ENCODE data around the gene FXYD1.

Gene FXYD1

DNA sequence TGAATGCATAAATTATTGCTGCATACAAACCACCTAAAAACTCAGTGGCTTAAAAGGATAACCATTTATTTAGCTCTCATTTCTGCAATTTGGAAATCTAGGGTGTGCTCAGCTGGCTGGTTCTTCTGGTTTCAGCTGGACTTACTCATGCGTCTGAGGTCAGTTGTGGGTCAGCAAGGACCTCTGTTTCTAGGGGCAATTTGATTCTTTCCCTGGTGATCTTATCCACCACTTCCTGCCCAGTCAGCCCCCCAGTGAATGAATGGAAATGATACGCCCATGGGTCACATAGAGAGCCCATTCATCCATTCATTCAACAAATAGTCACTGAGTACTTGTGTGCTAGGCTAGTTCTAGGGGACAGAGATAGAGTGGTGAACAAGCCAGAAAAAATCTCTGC is 25.8 kb downstream of the FXYD1 start:
- DNase-seq, result no peak

DNA sequence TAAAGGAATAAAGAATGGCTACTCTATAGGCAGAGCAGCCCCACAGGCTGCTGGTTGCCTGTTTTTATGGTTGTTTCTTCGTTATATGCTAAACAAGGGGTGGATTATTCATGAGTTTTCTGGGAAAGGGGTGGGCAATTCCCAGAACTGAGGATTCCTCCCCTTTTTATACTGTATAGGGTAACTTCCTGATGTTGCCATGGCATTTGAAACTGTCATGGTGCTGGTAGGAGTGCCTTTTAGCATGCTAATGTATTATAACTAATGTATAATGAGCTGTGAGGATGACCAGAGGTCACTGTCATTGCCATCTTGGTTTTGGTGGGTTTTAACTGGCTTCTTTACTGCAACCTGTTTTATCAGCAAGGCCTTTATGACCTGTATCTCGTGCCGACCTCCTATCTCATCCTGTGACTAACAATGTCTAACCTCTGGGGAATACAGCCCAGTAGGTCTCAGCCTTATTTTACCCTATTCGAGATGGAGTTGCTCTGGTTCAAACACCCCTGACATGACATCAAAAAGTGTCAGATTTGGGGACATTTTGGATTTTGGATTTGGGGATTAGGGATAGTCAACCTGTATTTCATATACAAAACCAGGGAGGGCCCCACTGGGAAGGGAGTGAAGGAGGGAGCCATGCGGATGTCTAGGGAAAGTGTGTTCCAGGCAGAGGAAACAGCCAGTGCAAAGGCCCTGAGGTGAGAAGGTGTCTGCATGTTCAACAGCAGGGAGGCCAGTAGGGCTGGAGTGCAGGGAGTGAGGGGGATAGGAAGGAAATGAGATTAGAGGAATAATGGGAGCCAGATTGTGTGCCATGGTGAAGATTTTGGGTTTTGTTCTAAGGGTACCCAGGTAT is 26.8 kb downstream of the FXYD1 start:
- no peak for DNase-seq

DNA sequence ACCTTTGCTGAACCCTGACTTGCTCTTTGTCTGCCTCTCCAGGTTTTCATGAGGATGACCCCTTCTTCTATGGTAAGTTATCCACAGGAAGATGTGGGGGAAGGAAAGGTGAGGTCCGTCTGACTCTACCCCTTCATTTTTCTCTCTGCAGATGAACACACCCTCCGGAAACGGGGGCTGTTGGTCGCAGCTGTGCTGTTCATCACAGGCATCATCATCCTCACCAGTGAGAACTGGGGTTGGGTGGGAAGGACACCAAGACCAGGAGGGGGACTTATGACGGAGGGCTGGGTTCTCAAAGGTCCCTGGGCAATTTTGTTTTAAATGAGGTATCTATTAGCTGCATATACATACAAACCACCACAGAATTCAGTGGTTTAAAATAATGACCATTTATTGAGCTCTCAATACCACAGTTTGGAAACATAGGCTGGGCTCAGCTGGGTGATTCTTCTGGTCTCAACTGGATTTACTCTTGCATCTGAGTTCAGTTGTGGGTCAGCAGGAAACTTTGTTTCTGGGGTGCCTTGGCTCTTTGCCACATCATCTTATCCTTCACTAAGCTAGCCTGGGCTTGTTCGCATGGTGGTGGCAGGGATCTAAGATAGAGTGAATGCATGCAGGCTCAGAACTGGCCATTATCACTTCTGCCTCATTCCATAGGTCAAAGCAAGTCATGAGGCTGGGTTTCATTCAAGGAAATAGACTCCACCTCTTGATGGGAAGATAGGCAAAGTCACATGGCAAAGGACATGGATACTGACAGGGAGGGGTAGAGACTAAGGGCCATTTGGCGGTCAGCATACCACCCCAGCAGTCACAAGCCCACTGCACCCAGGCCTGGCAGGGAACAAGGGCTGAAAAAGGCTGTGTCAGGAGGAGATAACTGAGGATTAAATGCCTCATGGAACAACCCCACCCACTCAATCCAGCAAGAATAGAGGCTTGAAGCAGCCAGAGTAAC is 27.8 kb downstream of the FXYD1 start:
- DNase-seq, result no peak

DNA sequence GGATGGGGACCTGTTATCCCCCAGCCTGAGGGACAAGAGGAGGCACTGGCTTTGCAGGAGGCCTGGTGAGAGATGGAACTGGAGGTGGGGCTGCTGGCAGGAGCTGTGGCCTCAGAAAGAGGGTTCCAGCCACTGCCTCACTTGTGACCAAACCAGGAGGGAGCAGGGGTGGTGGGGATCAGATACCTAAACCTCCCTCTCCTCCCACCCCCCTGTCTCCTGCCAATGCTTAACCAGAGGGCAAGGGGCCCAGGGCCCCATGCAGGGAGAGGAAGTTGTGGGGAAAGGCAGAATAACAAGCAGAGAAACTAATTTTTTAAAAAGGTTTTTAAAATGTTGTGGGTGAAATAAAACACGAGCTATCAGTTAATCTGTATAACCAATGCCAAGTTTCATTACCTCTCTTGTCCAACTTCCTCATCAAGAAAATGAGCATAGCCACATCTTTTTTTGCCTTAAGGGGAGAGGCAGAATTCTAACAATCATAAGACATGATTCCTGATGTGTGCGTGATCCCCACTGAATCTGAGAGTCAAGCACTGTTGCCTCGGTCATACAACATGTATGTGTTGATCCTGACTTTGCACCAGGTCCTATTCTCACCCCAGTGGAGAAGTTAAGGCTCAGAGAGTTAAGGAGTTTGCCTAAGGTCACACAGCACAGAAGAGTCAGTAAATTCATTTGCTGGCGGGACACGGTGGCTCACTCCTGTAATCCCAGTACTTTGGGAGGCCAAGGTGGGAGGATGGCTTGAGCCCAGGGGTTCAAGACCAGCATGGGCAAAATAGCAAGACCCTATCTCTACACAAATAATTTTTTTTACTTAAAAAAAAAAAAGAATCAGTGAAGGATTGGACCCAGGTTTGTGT is 28.9 kb downstream of the FXYD1 start:
- DNase-seq, result no peak

DNA sequence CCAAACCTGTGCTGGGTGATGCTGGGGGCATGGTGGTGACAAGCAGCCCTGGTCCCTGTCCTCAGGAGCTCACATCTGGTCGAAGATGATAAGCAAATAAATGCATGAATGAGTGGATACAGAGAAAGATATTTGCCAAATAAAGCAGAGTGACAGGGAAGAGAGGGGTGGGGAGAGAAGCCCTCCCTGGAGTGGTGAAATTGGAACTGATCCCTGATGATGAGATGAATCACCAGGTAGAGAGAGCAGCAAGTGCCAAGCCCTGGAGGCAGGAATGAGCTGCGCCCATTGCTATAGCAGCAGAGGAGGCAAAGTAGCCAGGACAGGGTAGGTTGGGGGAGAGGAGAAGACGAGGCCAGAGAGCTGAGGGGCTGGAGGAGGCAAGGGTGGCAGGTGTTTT is 29.6 kb downstream of the FXYD1 start:
- DNase-seq, result no peak

DNA sequence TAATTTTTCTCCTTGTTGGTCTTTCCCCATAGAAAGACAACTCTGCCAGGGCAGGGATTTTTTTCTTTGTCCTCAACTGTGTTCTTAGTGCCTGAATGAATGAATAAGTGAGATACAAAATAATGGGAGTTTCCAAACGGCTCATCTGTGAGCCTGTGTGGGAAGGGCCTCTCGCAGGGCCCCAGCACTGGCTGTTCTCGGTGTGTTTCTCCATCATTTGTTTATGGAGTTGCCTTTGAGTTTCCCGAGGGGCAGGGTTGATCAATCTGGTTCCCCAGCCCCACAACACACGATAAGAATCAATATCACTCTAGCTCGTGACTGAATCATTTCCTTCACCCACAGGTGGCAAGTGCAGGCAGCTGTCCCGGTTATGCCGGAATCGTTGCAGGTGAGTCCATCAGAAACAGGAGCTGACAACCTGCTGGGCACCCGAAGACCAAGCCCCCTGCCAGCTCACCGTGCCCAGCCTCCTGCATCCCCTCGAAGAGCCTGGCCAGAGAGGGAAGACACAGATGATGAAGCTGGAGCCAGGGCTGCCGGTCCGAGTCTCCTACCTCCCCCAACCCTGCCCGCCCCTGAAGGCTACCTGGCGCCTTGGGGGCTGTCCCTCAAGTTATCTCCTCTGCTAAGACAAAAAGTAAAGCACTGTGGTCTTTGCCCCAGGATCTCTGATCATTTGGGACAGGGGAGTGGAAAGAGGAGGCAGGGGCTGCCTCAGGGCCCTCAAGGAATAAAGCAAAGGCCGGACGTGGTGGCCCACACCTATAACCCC is 30.8 kb downstream of the FXYD1 start:
- DNase-seq, result no peak

DNA sequence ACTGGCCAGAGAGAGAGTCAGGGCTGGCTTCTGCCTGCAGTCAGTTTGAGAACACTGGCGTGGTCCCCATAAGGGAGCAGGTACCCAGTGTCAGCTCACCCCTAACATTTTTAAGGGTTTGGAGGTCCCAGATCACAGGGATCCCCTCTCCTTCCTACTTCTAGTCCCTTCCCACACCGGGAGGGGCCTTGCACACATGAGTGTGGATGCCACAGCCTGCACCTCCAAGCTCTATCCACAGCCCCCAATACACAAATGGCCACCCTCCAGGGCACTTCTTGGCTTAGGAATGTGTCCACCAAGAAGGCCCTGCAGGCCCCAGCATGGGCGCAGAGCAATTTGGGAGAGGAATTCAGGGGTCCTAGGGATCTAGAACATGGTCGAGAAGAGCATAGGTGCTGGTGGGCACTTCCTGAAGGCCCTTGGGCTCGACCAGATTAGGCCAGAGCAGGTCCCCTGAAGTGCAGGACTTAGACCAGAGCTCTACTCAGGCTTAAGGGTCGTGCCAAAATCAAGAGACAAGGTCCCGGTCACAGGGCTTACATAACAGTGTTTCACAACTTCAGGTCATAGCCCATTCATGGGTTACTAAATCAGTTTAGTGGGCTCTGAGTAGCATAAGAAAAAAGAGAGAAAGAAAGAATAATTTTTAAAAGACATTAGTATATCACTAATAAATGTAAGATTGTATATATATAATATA is 31.9 kb downstream of the FXYD1 start:
- DNase-seq, result no peak

DNA sequence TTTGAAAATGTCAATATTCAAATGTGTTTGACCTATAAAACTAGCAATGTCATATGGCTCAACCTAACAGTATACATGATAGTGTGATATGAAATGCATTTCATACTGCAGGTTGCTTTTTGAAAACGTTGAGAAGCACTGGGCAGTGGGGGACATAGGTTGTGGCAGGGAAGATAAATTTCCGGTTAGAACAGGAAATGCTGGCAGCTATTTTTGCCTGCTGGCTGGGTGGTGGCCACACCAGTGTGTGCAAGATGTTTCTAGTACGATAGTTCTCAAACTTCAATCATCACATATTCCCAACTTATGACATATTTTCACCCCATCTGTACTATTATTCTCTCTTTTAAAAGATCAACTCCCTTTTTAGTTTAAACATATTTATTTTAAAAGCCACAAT is 33.1 kb downstream of the FXYD1 start:
- no peak for DNase-seq

DNA sequence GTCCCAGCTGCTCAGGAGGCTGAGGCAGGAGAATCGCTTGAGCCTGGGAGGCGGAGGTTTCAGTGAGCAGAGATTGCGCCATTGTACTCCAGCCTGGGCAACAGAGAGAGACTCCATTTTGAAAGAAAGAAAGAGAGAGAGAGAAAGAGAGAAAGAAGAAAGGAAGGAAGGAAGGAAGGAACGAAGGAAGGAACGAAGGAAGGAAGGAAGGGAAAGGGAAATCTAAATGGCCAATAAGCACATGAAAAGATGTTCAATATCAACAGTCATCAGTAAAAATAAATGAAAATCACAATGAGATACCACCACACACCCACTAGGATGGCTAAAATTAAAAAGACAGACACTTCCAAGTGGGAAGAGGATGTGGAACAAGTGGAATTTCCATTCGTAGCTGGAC is 35.6 kb downstream of the FXYD1 start:
- DNase-seq, result no peak

DNA sequence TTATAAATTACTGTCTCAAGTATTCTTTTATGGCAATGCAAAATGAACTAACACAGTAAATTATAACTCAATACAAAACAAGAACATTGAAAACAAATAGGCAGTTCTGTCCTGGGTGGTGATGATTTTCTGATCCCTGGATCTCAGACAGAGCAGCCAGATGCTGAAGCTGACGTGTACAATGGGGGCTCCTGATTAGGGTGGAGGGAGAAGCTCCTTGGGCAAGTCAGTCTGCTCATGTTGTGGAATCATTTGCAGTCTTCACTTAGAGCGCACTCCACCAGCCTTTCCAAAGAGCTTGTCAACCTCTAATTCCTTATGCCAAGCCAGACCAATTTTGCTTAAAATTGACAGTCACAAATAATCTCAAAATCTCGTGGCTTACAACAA is 37.6 kb downstream of the FXYD1 start:
- no peak for DNase-seq

DNA sequence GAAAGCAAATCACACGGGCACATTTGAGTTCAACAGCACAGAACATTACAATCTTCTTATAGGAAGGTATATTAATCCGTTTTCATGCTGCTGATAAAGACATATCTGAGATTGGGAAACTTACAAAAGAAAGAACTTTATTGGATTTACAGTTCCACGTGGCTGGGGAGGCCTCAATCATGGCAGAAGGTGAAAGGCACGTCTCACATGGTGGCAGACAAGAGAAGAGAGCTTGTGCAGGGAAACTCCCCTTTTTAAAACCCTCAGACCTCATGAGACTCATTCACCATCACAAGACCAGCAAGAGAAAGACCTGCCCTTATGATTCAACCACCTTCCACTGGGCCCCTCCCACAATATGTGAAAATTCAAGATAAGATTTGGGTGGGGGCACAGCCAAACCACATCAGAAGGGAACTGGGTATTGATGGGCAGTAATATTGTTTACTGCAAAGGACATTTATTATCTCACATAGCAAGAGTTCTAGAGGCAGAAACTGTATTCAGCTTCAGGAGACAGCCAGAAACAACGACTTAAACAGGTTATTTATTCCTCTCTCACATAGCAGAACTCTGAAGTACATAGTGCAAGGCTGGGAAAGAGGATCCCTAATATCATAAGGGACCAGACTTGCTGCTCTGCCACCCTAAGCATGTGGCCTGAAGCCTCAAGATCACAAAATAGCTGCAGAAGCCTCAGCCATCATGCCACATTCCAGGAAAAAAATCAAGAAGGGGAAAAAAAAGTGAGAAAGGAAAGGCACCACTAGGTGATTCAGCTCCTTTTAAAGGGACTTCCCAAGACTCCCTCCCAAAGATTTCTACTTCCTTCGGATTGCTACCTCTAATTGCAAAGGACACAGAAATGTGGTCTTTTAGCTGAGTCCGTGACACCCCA is 39.0 kb downstream of the FXYD1 start:
- DNase-seq, result no peak

DNA sequence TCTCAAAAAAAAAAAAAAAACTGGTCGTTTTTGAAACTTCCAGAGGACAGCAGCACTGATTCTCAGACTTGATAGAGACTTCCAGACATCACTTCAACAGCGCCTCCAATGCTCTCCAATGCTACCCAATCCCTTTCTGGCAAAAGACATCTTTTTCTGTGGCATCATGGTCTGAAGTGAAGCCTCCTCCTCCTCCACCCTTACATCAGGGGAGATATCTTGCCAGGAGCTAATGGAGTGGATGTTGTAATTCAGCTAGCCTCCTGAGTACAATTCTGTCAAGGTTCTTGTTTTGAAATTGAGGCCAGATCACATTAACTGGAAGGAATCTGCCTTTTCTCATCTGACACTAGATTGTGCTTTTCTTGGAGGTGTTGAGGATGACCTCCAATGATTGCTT is 40.1 kb downstream of the FXYD1 start:
- DNase-seq, result no peak

DNA sequence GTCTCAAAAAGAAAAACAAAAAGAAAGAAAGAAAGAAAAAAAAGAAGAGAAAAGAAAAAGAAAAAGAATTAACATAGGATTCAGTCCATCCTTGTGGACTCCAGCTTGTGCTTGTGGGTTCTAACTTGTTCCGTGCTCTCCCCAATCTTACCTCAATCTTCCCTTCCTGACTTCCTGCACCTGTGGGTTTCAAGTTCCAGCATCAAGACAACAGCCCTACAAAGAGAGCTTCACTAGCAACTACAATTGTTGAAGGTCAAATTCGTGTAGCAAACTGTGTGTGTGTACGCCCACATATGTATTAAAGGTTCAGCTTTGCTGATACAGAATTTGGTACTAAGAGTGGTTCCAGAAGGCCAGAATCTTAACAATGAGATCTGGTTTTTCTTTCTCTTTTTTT is 41.2 kb downstream of the FXYD1 start:
- DNase-seq, result no peak

DNA sequence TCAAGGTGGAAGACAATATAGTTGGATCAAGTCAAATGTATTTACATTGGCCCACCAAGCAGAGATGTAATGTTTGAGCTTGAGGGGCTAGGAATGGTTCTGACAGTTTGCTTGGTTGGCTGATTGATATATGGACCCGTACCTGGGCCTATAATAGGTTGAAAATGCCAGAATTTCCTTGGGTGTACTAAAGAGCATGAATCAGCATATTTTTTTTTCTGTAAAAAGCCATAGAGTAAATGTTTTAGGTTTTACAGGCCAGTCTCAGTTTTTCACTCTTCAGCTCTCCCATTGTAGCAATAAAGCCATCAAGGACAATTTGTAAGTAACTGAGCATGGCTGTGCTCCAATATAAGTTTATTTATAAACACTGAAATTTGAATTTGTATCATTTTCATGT is 42.8 kb downstream of the FXYD1 start:
- no peak for DNase-seq

DNA sequence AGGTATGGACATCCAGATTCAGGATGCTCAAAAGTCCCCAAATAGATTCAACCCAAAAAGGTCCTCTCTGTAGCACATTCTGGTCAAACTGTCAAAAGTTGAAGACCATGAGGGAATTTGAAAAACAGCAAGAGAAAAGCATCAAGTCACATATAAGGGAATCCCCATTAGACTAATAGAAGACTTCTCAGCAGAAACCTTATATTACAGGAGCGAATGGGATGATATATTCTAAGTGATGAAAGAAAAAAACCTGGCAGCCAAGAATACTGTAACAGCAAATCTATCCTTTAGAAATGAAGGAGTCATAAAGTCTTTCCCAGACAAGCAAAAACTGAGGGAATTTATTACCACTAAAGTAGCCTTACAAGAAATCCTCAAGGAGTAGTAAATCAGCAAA is 45.6 kb downstream of the FXYD1 start:
- DNase-seq, result no peak

DNA sequence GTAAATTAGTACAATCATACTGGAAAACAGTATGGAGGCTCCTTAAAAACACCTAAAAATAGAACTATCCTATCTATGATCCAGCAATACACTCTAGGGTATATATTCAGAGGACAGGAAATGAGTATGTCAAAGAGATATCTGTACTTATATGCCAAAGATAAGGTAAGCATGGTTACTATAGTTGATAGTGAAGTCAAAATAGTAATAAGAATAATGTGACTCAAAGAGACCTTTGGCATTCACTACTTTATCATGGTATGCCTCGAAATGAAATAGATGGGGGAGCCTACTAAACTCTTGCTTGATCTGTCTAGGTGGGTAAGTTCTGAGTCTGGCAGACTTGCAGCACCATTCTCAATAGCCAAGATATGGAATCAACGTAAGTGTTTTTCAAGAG is 46.3 kb downstream of the FXYD1 start:
- DNase-seq, result no peak
